AG08395 (cell line): ENCODE measurements around the gene FGF22.
"Not testable (repeated sequence)": the region's sequence is repeated elsewhere in the genome, so short reads cannot be mapped to it uniquely, and the experiment has no call there.

Experiments used
- DNase-seq: peaks from one replicate; pipeline ENCODE4 v3.0.0; 2012; ENCODE audit warnings: mixed read lengths, low spot score

Gene FGF22

DNA sequence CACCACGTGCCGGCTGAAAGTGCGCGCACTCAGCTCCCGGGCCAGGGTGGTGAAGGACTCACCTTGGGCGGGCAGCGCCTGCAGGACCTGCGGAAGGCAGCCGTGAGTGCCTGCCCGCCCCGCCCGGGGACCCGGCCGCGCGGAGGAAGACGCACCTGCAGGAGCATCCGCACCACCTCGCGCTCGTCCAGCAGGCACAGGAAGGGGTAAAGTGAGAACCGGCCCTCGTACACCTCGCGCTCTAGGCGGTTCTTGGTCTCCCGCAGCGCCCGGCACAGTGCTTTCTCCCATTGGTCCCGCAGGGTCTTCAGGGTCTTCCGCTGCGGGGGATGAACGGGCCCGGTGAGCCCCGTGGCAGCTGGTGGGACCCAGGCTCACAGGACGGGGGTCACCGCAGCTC, 17.0 kb upstream of the FGF22 start:
- DNase-seq, result no peak

DNA sequence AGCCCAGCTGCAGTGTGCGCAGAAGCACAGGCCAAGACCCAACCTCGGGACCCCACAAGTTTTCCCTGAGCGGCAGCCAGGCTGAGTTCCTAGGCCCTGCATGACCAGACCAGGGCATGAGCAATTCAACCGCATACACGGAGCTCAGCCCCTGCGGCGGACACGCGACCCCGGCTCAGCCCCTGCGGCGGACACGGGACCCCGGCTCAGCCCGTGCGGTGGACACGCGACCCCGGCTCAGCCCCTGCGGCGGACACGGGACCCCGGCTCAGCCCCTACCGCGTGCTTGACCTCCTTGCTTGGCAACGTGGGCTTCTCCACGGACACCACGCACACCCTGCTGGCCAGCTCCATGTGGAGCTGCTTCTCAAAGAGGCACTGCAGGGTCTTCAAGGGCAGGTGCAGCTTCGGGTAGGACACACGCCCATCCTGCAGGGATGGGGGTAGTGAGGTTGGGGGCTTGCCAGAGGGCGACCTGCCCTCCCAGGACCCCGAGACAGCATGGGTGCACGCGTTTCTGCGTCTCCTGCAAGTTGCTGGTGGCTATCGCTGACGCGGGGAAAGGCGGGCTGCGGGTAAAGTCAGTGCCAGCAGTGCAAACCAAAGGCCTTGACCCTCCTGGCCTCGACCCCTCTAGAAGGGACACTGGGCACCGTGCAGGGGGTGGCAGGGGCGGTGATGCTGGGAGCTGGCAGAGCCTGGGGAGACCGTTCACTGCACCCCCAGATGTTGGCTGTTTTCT, 16.3 kb upstream of the FGF22 start:
- no peak for DNase-seq

DNA sequence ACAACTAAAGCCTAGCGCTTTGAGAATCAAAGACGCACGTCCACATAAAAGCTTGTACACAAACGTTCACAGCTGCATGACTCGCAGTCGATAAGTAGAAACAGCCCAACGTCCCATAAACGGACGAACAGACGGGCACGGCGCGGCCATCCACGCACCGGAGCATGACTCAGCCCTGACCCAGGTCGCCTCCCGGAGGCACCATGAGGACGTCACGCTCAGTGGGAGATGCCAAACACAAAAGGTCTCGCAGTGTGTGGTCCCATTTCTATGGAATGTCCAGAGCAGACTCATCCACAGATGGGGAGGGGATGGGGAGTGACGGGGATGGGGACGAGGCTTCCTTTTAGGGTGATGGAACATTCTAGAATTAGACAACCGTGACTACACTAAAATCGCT, 15.7 kb upstream of the FGF22 start:
- DNase-seq, result no peak

DNA sequence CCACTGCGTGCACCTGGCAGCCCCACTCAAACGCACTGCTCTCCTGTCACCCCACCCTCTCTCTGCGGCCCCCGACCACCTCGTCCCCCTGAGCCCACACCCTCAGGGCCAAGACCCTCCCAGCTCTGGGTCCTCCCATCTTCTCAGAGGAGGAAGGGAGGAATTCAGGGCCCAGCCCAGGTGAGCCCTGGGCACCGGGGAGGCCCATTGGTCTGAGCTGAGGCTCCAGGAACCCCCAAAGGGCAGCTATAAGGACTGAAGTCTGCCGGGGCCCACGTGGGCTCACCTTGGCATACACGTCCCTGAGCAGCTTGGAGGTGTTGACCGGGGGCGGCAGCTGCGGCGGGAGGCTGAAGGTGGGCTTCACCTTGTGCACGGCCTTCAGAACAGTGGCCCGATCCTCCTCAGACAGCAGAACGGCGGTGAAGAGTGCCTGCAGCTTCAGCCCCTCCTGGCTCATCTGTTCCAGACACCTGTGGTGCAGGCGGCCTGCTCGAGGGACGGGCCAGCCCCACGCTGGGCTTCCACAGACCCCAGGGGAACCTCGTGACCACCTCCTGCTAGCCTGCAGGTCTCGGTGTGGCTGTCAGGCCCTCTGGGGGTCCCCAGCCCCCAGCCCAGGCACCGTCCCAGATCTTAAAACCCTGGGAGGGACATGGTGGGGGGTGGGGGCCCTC, 15.1 kb upstream of the FGF22 start:
- no peak for DNase-seq

DNA sequence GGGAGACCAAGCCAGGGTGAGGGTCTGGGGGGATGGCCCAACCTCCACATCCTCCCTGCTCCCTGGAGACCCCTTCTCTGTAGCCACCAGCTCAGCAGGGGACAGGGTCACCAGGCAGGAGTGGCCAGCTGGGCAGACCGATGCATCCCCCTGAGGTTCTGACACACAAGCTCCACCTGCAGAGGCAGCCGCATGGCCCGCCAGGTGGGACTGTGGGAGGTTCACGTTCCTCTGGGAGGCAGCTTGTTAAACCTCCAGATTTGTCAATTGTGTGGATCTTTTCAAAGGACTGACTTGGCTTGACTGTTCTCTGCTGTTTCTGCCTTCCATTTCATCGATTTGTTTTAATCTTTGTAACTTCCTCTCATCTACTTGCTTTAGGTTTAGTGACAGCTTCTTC, 14.4 kb upstream of the FGF22 start:
- no peak for DNase-seq

DNA sequence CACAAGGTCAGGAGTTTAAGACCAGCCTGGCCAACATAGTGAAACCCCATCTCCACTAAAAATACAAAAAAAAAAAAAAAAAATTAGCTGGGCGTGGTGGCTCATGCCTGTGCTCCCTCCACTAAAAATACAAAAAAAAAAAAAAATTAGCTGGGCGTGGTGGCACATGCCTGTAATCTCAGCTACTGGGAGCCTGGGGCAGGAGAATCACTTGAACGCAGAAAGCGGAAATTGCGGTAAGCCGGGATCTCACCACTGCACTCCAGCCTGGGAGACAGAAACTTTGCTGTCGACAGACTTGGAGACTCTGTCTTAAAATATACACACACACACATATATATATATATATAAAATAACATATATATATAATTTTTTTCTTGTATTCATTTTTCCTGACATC, 13.1 kb upstream of the FGF22 start:
- DNase-seq, result not testable (repeated sequence)

DNA sequence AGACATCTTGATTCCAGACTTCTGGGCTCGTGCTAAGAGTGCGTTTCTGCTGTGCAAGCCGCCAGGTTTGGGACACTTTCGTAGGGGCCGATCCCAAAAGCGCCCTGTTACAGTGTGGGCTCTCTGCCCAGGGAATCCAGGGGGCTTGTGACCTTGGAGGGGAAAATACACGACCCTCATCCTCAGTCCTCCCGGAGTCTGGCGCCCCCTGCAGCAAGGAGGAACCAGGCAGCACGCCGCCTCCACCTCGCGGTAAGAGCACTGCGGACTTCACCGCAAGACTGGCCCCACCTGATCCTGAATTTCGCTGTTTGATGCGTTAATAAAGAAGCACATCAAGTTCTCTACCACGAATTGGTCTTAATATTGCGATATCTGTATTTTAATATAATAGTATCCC, 11.5 kb upstream of the FGF22 start:
- DNase-seq, result no peak

DNA sequence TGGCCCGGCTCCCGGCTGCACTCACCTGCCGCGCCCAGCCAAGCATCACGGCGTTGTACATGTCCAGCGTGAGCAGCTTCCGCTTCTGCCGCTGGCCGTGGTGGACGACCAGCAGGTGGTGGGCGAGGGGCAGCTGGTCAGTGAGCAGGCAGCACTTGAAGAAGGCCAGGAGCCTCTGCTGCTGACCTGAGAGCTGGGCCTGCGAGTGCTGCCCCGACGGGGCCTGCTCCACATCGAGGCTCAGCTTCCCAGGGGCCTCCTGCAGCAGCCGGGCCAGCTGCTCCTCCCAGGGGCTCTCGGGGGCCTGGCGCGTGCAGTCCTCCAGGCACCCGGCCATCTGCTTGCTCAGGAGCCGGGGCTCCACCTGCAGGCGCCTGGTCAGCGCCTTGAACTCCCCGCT, 10.2 kb upstream of the FGF22 start:
- not testable (repeated sequence) for DNase-seq

DNA sequence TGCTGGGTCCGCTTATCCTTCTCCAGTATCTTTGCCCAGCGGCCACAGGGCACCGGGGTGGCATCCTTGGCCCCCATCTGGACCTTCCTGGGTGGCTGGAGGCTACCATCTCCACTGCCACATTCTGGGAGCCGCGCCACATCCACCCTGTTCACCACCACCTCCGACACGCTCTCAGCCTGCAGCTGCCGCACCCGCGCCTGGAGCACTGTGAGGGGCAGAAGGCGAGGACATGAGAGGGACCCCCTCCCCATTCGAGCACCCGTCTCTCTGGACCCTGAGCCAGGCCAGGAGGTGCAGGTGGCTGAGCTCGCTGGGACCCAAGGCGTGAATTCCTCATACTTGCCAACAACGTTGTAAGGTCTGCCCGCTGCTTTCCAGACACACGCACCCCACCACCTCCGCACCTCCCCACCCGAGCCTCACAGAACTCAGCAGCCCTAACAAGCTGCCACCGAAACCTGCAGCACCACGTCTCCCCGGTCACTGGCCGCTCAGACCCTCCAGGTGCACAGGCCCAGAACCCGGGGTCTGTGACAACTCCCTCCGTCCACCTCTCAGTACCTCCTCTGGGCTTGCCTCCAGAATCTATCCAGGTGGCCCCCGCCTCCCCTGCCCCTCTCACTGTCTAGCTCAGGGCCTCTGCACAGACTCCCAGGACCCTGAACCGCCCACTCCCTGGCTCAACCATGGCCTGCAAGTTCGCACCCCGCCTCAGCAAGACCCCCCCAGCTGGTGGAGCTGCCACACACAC, 9.5 kb upstream of the FGF22 start:
- no peak for DNase-seq

DNA sequence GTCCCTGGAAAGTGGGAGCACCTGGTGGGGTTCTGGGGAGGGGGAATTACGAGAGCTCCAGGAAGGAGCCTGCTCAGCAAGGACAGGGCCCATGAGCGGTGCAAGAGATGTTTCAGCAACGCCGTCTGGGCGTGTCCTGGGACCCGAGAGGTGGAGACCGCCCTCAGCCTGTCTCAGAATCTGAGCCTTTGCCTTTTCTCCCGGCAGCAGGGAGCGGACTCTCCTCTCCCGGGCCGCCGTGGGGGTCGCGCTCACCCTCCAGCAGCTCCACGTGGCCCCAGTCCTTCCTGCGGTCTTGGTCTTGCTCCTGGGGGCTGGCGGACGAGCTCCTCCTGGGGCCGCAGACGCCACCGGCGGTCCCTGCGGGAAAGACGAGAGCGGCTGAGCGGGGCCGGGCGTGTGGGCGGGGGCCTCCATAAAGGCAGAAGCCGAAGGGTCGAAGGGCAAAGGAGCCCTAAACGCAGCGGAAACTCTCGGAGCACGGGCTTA, 7.1 kb upstream of the FGF22 start:
- peak; percentile 59 for DNase-seq

DNA sequence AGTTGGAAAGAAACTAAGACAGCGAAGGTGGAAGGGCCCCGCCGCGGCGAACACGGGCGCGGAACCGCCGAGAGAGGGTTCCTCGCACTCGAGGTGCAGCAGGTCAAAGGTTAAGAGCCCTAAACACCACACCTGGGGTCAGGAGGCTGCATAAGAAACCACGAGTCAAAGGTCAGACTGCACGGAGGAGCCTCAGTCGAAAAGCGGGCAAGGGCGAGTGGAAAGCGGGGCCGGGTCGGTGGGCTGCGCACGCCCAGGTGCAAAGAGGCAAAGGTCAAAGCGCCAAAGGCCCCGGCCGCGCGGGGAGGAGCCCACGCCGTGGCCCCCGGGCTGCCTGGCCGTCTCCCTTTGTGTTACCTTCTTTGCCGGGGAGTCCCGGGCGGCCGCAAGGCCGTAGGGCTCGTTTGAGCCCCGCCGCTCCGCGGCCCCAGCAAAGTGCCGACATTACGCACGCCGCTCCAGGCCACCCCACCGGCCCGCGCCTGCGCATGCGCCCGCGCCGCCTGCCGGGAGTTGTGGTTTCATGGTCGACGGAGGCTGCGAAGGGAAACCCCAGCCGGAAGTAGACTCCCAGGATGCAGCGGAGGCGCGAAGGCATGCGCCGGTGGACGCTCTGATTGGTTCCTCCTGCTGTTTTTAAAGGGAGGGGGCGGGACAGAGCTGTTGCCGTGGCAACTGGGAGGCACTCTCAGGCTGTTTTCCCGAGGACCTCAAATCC, 6.5 kb upstream of the FGF22 start, which contains the start of gene POLRMT:
POLRMT (minus strand) TSS at position 470 of the 718 bp plus-strand sequence; CDS start at position 445, 25 bp downstream.
- peak; percentile 100 for DNase-seq

DNA sequence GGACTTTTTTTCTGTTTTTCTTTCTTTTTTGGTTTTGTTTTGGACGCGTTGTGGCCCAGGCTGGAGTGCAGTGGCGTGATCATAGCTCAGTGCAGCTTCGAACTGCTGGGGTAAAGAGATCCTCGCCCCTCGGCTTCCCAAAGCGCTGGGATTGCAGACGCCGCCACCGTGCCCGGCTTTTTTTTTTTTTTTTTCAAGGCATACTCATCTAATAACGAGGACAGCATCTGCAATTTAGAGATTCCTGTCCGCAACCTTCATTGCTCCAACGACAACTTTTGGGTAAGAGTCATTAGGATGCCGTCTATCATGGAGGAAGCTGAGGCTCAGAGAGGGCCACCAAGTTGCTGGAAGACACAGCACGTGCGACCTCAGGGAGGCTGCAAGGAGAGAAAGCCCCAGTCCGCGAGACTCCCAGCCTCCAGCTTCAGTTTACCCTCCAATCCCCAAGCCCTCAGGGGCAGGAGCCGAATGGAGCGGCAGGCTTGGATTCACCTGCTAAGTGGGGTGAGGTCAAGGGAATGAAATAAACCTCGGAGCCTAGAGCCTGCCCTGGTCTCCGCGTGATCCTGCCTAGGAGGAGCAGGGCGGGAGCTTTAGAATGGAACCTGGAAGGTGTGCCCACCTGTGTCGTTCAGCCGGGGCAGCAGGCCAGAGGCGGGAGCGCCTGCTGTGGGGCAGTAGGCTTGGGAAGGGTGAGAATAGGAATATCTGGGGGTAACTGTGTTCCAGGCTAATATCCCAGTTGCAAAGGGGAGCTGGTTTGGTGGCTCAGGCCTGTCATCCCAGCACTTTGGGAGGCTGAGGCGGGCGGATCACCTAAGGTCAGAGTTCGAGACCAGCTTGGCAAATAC, 5.7 kb upstream of the FGF22 start:
- DNase-seq, result peak; percentile 39

DNA sequence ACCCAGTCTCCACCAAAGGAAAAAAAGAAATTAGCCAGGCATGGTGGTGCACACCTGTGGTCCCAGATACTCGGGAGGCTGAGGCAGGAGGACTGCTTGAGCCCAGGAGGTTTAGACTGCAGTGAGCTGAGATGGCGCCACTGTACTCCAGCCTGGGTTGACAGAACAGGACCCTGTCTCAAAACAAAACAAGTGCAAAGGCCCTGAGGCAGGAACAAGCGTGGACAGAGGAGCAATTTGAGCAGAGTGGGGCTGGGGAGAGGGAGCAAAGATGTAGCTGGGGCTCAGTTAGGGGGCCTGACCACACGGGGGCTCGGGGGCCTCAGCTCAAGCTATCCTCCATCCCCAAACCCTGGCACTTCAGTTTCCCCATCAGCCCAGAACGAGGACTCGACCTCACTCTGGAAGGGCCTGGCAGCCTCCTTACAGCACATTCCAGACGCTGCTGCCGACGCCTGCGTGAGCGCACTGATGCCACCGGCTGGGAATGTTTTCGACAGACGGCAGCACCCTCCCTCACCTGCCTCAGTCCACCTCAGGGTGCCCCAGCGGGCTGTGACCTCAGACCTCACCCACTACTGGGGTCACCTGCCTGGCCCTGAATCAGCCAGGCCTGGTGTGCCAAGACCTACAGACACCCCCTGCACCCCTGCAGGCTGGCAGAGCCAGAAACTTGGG, 4.6 kb upstream of the FGF22 start:
- DNase-seq, result no peak

DNA sequence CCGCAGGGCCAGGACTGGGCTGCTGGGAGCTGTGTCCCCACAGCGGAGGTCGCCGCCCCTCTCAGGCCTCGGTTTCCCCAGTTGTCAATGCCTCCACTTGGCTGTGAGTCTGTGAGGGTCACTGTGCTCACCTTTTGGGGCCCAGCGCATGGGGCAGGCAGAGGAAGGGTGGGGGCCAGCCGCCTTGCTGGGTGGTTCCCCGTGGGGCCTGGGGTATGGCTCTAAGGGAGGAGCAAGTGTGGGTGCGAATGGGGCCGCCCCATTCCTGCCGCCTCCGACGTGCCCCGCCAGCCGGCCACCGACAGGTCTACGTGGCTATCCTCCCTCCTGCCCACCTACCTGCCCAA, 800 bp upstream of the FGF22 start:
- DNase-seq, result no peak

DNA sequence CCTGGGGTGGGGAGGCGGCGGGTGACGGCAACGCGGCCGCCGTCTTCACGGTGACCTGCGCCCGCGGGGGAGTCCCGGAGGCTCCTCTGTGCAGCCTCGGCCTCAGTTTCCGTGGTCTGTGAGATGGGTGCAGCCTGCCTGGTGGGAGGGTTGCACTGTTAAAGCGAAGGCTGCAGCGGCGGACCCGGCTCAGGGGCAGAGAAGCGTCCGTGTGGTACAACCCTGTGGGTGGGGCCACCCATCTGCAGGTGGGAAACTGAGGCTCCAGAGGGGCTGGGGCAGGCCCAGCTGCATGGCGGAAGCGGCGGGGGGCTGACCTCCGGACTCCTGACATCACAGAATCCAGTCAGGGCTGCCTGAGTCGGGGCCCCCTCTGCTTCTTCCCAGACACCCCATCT, 481 bp downstream of the FGF22 start:
- DNase-seq, result no peak

DNA sequence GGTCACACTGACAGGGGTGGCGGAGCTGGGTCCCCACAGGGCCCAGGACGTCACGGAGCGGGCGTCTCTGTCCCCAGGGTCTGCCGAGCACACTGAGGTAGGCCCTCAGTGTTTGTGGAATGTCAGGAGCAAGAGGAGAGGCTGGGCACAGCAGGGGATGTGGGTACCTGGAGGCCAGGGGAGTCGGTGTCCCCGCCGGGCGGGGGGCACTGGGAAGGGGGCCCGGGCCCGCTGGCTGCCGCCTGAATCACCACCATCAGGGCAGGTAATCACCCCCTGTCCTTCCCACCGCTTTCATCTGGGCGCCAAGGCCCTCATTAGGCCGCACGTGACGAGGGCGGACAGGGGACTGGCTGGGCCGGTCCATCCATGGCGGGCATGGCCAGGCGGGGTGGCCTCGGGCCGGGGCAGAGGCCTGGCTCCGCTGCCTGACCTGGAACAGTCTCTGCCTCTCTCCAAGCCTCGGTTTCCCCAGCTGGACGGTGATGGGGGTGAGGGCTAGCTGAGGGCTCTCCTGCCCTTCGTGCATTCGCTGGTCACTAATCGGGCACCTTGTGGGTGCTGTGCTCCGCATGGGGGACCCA, 1.0 kb downstream of the FGF22 start:
- DNase-seq, result no peak

DNA sequence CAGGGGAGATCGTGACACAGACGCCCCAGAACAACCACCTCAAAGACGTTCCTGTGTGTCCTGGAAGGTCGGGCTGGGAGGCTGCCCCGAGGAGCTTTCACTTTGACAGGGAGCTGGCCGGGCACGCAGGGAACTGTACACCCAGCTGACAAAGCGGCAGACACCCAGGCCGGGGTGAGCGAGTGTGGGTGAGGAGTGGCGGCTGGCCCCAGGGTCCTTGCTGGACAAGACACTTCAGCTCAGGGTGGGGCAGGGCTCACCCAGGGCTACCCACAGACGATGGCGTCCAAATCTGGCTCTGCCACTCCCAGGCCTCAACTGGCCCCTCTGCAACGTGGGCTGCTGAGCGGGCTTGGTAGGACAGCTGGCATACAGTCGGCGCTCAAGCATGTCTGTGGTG, 2.0 kb downstream of the FGF22 start:
- DNase-seq, result no peak

DNA sequence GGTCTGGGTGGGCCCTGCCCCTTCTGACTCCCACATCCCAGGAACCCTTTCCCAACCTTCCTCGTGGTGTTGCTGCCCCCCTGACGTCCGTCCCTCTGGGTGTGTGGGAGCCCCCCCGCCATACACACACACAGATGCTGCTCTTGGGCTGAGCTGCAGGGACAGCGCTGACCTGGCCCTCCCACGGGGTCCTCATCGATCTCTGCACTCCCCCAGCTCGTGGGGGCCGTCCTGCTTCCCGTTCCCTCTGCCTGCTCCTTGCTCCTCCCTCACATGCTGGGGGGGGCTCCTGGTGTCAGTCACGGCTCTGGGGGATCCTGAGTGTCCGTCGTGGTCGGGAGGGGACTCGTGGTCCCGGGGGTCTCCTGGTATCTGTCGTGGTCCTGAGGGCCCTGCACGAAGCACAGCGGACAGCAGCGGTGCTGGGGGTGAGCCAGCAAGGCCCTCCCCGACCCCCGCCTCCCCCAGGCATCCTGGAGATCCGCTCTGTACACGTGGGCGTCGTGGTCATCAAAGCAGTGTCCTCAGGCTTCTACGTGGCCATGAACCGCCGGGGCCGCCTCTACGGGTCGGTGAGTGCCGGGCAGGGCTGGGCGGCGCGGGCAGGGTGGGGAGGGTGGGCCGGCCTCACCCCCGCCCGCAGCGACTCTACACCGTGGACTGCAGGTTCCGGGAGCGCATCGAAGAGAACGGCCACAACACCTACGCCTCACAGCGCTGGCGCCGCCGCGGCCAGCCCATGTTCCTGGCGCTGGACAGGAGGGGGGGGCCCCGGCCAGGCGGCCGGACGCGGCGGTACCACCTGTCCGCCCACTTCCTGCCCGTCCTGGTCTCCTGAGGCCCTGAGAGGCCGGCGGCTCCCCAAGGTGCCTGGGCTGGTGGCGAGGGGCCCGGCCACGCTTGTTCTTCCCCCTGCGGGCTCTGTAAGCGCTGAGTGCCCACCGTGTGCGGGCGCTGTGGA, 3.4 kb downstream of the FGF22 start:
- no peak for DNase-seq

DNA sequence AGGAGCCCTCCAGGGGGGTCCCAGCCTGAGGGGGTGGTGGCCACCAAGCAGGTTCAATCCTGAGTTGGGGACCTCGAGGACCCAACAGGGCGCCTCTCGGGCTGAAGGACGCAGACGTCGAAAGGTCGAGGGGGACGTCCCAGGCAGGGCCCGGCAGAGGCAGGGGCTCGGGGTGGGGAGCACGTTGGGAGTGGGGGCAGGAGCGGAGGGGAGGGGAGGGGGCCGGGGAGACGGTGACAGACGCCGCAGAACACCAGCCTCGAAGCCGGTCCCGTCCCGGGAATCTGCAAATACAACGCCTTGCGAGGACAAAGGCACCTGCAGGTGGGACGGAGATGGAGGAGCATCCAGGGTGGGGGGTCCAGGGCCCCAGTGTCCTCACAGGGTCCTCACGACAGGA, 4.1 kb downstream of the FGF22 start:
- no peak for DNase-seq
